GM18909 (cell line): ENCODE measurements around the gene SP140.
"Not testable (repeated sequence)": the region's sequence is repeated elsewhere in the genome, so short reads cannot be mapped to it uniquely, and the experiment has no call there.

Experiments
- ATAC-seq: cut with Tn5 transposase; IDR thresholded peaks from one replicate; pipeline ENCODE4 v1.9.1; 2021; ENCODE audit warnings: mild to moderate bottlenecking; ENCODE audit not compliant: unreplicated experiment, poor library complexity

SP140 gene

DNA sequence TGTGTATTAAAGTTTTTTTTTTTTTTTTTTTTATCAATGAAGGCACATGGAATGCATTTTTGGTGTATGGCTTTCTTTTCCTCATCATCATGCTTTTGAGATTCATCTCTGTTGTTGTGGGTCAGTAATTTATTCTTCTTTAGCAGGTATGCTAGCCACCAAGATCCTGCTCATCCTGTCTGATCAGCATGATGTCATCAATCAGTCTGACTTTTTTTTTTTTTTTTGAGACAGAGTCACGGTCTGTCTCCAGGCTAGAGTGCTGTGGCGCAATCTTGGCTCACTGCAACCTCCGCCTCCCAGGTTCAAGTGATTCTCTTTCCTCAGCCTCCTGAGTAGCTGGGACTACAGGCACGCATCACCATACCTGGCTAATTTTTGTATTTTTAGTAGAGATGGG, 2.7 kb upstream of the SP140 start:
- not testable (repeated sequence) for ATAC-seq

DNA sequence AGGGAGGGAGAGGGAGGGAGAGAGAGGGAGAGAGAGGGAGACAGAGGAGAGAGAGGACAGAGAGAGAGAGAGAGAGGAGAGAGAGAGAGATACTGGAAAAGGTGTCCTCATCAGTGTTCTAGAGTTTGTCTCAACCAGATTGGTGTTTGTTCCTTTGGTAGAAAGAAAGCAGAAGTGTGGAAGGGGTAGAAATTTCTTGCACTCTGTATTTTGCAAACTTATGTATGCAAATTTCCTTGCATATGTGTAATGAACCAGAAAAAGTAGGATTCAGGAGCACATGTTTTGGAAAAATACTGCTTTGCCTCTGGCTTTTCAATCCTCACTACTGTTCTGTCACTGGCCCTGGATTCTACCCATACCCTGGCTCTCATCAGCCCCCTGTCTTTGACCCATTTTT, 1.1 kb upstream of the SP140 start:
- no peak for ATAC-seq

DNA sequence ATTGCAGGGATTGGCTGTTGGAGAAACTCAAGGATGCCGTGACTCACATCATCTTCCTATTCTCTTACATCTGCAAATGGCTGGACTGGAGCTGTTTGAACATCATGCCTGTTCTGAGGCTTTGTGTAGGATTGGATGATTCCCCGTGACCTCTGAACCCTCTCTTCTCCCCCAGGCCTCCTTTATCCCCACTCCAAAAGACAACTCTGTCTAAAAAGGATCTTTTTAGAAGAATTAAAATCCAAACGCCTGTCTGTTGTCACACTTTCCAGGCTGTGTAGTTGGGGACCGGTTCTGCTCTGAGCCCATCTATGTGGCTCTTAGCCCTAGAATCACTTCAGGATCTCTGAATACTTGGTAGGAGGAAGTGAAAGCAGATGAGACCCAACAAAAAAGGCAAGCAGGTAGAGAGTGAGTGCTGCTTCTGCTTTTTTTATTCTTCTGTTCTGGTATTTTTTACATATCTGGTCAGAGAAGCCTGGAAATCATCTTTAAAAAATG, 565 bp downstream of the SP140 start:
- ATAC-seq: peak; percentile 80

DNA sequence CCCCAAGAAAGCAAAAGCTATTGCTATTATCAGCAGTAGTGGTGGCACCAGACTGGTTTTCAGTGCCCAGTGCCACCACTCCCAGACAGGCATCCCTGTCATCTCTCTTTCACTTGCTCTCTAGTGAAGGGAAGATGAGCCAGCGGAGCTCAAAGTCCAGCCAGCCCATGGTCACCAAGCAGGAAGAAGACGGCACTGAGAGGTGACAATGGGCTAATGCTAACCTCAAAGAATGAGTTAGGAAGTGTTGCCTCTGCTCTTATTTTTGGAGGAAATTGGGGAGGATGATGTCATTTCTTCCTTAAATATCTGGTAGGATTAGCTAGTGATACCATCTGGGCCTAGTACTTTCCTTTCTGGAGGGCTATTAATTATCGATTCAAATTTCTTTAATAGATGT, 1.7 kb downstream of the SP140 start:
- no peak for ATAC-seq

DNA sequence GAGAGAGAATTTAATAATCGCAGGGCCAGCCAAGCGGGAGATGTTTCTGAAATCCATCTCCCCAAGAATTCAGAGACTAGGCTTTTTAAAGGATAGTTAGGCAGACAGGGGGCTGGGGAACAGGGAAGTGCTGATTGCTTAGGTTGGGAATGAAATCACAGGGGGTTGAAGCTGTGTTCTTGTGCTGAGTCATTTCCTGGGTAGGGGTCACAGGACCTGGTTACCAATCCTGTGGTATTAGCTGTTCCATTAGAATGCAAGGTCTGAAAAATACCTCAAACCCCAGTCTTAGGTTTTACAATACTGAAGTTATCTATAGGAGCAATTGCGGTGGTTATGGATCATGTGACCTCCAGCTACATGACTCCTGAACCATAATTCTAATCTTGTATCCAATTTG, 4.6 kb downstream of the SP140 start:
- no peak for ATAC-seq

DNA sequence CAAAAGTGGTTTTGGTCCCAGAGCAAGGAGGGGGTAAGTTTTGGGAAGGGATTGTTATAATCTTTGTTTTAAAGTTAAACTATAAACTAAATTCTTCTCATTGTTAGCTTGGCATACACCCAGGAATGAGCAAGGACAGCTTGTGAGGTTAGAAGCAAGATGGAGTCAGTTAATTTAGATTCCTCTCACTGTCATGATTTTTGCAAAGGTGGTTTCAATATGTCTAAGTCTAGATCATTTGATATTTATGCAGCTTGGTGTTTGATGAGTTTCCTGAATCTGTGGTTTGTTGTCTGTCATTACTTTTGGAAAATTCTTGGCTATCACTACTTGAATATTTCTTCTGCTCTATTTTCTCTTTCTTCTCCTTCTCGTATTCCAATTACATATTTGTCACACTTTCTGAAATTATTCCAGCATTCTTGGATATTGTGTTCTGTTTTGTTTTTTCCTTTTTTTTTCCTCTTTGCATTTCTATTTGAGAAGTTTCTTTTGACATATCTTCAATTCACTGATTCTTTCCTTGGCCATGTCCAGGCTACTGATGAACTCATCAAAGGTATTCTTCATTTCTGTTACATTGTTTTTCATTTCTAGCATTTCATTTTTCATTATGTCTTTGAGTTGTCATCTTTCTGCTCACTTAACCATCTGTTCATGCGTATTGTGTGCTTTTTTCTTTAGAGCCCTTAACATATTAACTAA, 5.1 kb downstream of the SP140 start:
- ATAC-seq: no peak

DNA sequence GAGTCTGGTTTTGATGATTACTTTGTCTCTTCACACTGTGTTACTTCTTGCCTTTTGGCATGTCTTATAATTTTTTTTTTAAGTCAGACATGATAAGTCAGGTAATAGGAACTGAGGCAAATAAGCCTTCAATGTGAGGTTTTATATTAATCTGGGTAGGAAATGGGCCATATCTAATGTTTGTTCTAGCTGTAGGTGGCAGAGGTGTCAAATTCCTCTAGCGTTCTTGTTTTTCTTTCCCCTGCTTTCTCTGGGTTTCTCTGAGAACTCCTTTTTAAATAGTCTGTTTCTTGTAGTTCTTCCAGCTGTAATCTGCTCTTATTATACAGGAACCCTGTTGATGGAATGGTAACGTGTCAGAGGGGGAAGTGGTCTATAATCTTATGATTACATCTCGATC, 5.7 kb downstream of the SP140 start:
- ATAC-seq: no peak

DNA sequence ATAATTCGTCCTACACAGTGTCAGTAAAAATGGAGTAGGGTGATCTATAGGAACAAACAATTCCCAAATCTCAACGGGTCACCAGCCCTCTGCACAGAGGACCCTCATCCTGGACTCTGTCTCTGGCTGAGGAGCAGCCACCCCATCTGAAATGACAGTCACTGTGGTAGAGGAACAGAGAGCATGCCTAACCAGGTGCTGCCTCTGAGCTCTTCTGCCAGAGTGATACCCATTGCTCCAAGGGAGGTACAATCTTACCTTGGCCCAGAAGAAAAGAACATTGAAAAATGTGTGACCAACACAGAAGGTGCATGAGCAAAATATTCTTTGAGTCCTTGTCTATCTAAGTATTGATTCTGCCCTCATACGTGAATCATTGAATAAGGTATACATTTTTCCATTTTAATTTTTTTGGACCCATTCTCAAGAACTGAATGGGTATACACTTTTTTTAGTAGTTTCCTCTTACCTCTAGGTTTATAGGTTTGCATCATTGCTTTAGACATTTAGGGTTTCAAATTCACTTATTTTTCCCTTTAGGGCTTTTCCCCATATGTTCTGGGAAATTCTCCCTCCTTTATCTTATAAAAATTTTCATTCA, 8.7 kb downstream of the SP140 start:
- ATAC-seq: peak; percentile 77

DNA sequence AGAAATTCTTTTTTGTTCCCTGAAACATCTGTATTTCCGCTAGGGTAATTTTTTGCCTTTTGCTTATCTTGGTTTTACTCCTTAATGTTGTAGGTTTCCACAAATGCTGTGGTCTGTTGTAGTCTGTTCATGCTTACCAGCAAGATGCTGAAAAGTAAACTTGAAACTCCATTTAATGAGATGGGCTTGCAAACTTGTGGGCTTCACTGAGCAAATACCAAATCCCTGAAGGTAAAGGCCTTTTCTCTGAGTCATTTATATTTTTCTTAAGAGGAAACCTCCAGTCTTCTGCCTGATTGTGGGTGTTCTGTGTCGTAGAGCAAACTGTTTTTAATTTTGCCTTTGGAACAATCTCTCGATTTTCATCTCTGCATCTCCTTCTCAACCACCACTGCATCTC, 9.3 kb downstream of the SP140 start:
- peak; percentile 64 for ATAC-seq

DNA sequence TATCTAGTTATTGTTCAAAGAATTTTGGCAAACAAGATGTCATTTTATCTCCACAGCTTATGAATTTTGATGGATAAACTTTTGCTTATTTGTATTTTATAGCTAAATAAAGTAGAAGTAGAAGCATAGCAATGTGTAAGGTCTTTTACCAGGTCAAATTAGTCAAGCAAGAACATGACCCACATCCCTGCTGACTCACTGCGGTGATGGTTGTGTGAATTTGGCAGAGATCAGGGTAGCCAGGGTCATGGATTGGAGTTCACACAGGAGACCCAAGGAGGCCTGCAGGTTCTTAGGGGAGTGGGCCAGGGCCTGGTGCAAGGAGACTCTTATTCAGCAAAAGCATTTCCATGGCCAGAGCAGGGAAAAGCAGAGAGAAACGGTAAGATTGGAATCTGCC, 18.7 kb downstream of the SP140 start:
- ATAC-seq: no peak

DNA sequence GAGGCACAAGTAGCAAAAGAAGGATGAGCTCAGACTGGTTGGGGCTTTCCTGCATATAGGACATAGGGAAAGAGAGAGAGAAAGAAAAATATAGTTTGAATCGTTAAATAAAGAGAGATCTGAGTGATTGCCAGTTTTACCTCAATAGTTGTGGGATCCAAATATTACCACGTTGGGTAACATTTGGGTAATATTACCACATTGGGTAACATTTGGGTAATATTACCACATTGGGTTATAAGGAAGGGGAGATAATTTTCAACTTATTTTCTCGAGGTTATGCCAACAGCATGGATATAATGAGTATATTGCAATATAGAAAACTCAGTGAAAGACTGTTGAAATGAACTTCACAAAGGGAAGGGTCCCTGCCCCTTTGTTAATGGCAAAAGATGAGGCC, 20.7 kb downstream of the SP140 start:
- ATAC-seq: no peak

DNA sequence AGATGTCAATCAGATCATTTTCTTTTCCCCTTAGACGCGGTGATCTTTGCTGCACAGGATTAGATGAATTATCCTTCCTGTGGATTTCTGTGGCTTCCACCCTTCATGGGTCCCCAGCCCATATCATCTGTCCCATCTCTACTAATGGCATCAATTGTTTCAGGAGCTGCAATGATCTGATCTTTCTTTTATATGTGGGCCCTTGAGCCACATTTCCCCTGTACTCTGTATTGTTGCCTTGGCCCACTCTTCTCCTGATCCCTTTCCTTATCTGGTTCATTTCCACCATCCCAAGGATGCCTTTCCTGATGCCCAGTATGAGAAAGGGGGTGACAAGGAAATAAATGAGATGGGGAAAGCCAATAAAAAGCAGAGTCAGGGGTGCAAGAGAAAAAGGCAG, 24.7 kb downstream of the SP140 start:
- ATAC-seq: no peak

DNA sequence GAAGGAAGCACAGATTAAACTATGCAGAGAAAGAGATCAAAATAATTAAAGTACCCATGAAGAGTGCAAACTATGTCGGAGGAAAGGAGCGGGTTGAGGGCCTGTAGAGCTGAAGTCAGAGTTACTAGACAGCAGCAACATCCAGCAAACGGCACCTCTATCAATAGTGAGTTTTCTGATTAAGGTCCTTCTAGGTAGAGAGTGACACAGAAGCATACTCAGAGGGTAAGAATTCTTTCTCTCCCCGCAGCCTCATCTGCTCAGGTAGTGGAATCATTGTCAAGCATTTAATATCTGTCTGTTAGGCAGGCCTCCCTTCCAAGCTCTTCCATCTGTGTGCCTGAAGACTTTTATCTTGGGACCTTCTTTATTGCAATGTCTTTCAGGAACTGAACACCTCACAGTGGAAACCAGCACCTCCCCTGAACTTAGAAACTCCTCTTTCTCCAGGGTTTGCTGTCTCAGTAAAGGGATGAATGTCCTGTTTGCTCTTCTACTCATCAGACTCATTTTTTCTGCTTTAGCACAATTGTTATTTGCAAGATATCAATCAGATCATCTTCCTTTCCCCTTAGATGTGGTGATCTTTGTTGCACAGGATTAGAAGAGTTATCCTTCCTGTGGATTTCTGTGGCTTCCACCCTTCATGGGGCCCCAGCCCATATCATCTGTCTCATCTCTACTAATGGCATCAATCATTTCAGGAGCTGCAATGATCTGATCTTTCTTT, 28.8 kb downstream of the SP140 start:
- ATAC-seq: no peak

DNA sequence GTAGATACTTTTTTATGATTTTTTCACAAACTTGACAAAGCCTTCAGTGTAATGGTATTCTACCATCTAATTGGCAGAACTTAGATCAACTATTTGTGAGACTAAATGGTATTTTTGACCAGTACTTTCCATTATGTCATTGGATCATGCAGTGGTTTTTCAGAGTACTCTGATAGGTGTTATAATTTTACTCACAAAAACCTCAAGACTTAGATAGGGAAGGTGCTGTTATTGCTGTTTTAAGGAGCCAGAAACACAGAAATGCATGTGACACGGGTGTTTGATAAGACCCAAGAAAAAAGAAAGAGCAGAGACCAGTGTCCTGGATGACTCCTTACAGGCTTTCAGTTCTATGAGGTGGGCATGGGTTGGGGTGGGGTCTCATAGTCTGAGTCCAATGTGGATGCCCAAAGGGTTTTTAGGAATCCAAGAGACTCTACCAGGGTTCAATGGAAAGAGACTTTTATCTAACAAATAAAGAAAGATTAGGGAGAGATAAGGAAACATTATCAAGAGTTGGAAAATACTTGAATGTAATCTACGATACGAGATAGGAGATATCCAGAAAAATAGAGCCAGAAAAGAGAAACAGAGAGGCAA, 31.3 kb downstream of the SP140 start:
- ATAC-seq: no peak

DNA sequence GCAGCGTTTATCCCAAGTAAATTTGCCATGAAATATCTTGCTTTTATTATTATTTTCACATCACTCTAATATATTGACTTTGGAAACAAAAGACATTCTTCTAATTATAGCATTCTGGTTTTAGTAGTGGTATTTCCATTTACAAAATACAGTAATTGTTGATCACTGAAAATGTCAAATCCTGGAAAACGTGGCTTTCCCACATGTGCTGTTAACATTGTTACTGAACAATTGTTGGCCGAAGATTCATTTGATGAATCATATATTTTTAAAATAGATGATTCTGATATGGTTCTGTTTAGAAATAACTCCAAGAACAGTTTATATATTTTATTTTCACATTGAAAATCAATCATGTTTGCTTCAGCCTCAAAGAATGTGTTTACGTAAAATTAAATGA, 32.9 kb downstream of the SP140 start:
- ATAC-seq: no peak

DNA sequence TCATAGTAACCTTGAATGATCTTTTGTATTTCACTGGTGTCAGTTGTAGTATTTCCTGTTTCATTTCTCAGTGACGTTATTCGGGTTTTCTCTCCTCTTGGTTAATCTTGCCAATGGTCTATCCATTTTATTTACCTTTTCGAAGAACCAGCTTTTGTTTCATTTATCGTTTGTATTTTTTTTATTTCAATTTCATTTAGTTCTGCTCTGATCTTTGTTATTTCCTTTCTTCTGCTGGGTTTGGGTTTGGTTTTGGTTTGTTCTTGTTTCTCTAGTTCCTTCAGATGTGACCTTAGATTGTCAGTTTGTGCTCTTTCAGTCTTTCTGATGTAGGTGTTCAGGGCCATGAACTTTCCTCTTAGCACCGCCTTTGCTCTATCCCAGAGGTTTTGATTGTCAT, 36.7 kb downstream of the SP140 start:
- no peak for ATAC-seq

DNA sequence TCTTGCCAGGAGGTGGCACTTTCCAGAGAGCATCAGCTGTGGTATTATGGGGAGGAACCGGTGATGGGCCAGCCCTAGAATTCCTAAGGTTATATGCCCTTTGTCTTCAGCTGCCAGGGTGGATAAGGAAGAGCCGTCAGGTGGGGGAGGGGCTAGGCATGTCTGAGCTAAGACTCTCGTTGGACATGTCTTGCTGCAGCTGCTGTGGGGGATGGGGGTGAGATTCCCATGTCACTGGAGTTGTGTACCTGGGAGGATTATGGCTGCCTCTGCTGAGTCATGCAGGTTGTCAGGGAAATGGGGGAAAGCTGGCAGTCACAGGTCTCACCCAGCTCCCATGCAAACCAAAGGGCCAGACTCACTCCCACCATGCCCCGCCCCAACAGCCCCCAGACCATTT, 39.4 kb downstream of the SP140 start:
- ATAC-seq: not testable (repeated sequence)

DNA sequence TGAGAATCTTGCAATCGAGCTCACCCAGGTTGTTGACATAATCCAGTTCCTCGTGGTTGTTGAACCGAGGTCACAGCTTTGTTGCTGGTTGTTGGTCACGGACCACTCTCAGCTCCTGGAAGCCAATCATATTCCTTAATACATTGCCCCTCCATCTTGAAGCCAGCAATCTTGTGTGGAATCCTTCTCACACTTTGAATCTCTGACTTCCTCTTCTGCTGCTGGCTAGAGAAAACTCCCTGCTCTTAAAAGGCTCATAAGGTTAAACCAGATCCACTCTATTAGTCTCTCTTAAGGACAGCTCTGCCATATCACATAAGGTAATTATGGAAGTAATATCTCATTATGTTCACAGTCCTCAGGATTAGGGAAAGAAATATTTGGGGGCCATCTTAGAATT, 41.1 kb downstream of the SP140 start:
- ATAC-seq: no peak

DNA sequence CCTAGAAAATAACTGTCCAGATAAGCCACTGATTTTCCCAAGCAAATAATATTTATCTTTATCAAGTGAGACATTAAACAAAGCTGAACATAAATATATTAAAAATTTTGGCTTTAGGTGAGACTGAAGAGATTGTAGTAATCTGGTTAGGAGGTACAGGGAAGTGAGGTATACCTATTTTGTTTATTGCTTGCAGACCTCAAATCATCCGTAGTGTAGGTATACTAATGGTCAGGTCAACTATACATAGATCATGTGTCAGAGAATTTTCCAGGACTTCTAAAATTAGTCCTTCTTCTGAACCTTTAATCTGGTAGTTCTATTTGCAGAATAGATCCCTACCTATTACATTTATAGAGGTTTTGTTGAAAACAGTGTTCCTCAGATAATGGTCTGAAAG, 41.5 kb downstream of the SP140 start:
- peak; percentile 30 for ATAC-seq

DNA sequence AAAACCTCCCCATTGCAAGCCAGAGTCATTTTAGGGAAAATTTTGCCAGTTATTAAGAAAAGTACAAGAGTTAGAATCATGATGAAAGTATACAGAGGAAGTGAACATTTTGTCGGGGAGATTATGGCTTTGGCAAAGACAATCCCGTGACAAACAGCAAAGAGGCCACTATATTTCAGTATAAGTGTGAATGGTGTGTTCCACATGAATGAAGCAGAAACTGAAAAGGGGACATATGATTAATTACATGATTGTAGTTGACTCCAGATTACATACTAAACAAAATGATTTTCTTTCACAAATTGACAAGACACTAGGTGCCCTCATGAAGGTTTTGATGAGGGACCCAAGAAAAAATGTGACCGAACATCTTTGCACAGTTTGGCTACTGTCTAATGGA, 42.0 kb downstream of the SP140 start:
- ATAC-seq: peak; percentile 64

DNA sequence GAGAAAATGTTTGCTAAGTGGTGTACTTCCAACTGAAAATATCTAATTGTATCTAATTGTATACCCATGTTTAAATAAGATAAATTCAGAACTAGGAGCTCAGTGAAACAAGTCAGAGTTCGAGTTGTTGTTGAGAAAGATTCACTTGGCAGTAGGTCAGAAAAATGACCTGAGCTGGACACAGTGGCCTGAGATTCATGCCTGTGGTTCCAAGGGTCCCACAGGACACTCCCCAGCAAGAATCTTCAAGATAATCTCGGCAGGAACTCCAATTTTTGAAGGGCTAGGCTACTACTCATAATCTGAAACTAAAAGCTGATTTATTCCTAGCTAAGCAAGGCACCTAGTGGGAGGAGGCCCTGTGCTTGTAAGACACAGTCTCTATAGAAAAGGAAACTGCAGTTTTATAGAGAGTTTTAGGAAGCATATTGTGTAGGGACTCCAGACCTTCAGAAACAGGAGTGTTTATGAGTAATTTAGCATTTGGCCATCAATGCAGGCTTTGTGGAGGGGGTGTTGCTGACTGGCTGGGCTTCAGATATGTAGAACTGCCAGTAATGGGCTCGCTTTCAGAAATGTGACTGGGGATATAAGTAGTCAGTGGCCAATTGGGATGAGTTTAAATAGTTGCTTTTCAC, 43.2 kb downstream of the SP140 start:
- ATAC-seq: peak; percentile 67
